GM12891 (cell line): ENCODE results near the gene ERFE.

Experiments
- DNase-seq: peaks from one replicate; pipeline ENCODE4 v3.0.0; 2011; ENCODE audit warnings: low spot score; ENCODE audit not compliant: insufficient read length
- FAIRE-seq: peaks from 2 replicates; lab custom pipeline; 2011; peaks lifted over from hg19 to GRCh38; lab: Jason Lieb, UNC
- PAX5 ChIP-seq: IDR thresholded peaks from 2 replicates; pipeline ENCODE4 v1.6.1; 2011; ENCODE audit warnings: low read length, moderate library complexity, mild to moderate bottlenecking; ENCODE audit not compliant: insufficient read depth, severe bottlenecking
- POLR2A ChIP-seq: IDR thresholded peaks from 2 replicates; pipeline ENCODE4 v1.6.1; 2011; ENCODE audit warnings: low read depth, low read length, control low read depth
- POLR2AphosphoS5 ChIP-seq: IDR thresholded peaks from 2 replicates; pipeline ENCODE4 v1.6.1; 2011; ENCODE audit warnings: low read depth, low read length, control low read depth
- POU2F2 ChIP-seq: IDR thresholded peaks from 2 replicates; pipeline ENCODE4 v1.6.1; 2011; ENCODE audit warnings: low read depth, mild to moderate bottlenecking, control low read depth, low read length, moderate library complexity
- SPI1 ChIP-seq: IDR thresholded peaks from 2 replicates; pipeline ENCODE4 v1.6.1; 2011; ENCODE audit warnings: low read depth, low read length, control low read depth
- TAF1 ChIP-seq: IDR thresholded peaks from 2 replicates; pipeline ENCODE4 v1.6.1; 2011; ENCODE audit warnings: low read depth, low read length, control low read depth

The ERFE gene

GRCh38 chr2:238131761-238132462 lies 26.9 kb upstream of the ERFE start:
- DNase-seq (no peak), FAIRE-seq (no peak)
- TF ChIP-seq SPI1 (no peak), PAX5 (no peak), TAF1 (no peak), POU2F2 (no peak), POLR2AphosphoS5 (no peak), POLR2A (no peak)

GRCh38 chr2:238132463-238133450 lies 26.0 kb upstream of the ERFE start:
- no peak for DNase-seq
- FAIRE-seq, result no peak

GRCh38 chr2:238133499-238134392 lies 25.0 kb upstream of the ERFE start:
- TF ChIP-seq SPI1, result no peak
- TF ChIP-seq POU2F2, result no peak
- TF ChIP-seq POLR2AphosphoS5, result no peak
- no peak for TF ChIP-seq PAX5
- no peak for TF ChIP-seq TAF1
- no peak for TF ChIP-seq POLR2A
- no peak for FAIRE-seq
- no peak for DNase-seq

More at GRCh38 chr2:238132463-238133450, 26.0 kb upstream of the ERFE start:
- TF ChIP-seq POLR2AphosphoS5 (no peak), TAF1 (no peak), POU2F2 (no peak), POLR2A (no peak), PAX5 (no peak), SPI1 (no peak)

- FAIRE-seq, result no peak
- TF ChIP-seq SPI1 (no peak), PAX5 (no peak), TAF1 (no peak), POLR2A (no peak), POLR2AphosphoS5 (no peak), POU2F2 (no peak)
- DNase-seq, result no peak
These were observed 24.4 kb upstream of the ERFE start for GRCh38 chr2:238134393-238134785.

- TF ChIP-seq TAF1 (no peak), SPI1 (no peak), POLR2AphosphoS5 (no peak), POLR2A (no peak), POU2F2 (no peak), PAX5 (no peak)
- FAIRE-seq, result no peak
- no peak for DNase-seq
These were observed 23.1 kb upstream of the ERFE start for GRCh38 chr2:238135601-238136150.

GRCh38 chr2:238136820-238137537 lies 21.8 kb upstream of the ERFE start:
- DNase-seq (no peak), FAIRE-seq (no peak)
- TF ChIP-seq POU2F2, result no peak
- TF ChIP-seq TAF1, result no peak

- DNase-seq, result no peak
- no peak for FAIRE-seq
- TF ChIP-seq PAX5, result no peak
- TF ChIP-seq POLR2AphosphoS5, result no peak
- TF ChIP-seq POLR2A, result no peak
- no peak for TF ChIP-seq TAF1
- no peak for TF ChIP-seq POU2F2
- no peak for TF ChIP-seq SPI1
These were observed 20.9 kb upstream of the ERFE start for GRCh38 chr2:238137885-238138284.
